Fibroblast of pulmonary artery (primary cell): Measurements from ENCODE around the gene RAD51D.

Source experiments
- DNase-seq: peaks from one replicate; pipeline ENCODE4 v3.0.0-alpha.2; 2010; ENCODE audit warnings: low read depth
- H3K4me3 ChIP-seq: replicated peaks from 2 replicates; pipeline ENCODE4 v1.5.1; 2011; ENCODE audit warnings: low read depth, mild to moderate bottlenecking, control low read depth, low read length, moderate library complexity
- TF ChIP-seq, protein P1 (sequence below): IDR thresholded peaks from 2 replicates; pipeline ENCODE4 v1.5.1; 2011; ENCODE audit warnings: mild to moderate bottlenecking, control low read depth, low read length, inconsistent platforms; ENCODE audit errors: missing control alignments

RAD51D gene

DNA sequence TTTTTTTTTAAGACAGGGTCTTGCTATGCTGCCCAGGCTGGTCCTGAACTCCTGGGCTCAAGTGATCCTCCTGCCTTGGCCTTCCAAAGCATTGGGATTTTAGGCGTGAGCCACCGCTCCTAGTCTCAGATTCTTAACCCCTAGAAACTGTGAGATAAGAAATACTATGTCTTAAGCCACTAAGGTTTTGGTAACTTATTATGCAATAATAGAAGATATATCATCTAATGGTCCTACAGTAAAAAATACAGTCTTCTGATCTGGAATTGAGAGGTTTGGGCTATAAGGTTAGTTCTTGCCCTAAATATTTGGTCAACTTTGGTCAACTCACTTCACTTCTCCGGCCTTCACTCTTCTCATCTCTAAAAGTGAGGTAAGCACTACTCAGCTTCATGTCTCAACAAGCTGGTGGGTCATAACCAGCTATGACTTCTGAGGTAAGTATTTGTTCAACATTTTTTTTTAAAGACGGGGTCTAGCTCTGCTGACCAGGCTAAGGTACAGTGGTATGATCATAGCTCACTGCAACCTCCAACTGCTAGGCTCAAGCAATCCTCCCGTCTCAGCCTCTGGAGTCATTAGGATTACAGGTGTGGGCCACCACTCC lies 14.7 kb downstream of the RAD51D start:
- TF ChIP-seq, protein P1, sequence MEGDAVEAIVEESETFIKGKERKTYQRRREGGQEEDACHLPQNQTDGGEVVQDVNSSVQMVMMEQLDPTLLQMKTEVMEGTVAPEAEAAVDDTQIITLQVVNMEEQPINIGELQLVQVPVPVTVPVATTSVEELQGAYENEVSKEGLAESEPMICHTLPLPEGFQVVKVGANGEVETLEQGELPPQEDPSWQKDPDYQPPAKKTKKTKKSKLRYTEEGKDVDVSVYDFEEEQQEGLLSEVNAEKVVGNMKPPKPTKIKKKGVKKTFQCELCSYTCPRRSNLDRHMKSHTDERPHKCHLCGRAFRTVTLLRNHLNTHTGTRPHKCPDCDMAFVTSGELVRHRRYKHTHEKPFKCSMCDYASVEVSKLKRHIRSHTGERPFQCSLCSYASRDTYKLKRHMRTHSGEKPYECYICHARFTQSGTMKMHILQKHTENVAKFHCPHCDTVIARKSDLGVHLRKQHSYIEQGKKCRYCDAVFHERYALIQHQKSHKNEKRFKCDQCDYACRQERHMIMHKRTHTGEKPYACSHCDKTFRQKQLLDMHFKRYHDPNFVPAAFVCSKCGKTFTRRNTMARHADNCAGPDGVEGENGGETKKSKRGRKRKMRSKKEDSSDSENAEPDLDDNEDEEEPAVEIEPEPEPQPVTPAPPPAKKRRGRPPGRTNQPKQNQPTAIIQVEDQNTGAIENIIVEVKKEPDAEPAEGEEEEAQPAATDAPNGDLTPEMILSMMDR: no peak
- no peak for DNase-seq
- no peak overlapping the region for H3K4me3 ChIP-seq

DNA sequence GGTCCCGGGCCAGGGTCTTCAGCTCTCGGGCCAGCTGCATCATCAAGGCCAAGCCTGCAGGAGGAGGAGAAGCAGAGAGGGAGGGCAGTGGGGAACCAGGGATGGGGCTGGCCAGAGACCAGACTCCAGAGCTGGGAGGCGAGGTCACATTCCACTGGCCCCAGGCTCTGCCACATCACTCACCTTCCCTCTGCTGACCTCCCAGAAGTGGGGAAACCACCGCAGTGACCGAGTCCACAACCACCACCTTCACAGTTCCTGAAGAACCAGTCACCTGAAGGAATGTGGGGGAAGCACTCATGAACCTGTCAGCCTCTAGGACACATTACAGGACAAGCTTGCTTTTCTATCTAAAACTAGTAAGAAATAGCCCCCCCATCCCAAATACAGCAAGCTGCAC lies 16.4 kb downstream of the RAD51D start:
- no peak overlapping the region for H3K4me3 ChIP-seq

DNA sequence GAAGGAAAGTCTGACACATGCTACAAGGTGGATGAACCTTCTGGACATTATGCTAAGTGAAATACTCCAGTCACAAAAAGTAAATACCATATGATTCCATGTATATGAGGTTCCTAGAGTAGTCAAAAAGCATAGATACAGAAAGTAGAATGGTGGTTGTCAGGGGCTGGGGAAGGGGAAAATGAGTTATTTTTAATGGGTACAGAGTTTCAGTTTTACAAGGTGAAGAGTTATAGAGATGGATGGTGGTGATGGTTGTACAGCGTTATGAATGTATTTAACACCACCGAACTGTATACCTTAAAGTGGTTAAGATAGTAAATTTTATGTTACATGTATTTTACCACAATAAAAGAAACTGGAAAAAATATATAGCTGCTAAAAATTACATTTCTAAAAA lies 17.9 kb downstream of the RAD51D start:
- H3K4me3 ChIP-seq: no peak overlapping the region
- no peak for DNase-seq
- TF ChIP-seq, protein P1: no peak

More for the DNA sequence above, 16.4 kb downstream of the RAD51D start:
- DNase-seq: no peak
- TF ChIP-seq, protein P1: no peak

DNA sequence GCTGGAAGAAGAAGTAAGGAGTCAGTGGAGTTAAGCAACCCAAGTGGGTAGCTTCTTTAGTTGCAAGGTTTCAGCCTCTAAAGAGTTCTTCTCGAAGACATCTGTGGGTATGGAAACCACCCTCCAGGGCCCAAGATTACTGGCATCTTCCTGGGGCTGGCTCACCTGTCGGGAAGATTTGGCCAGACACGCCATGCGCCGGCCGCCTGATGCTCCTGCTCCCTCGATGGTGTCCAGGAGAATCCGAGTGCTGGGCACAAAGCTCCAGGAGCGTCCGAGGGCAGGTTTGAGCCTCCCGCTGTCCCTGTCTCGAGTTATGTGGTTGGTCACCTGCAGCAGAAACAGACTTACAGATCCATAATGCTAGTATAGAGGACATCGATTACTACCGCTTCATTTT lies 18.6 kb downstream of the RAD51D start:
- H3K4me3 ChIP-seq: no peak overlapping the region
- TF ChIP-seq, protein P1: no peak
- DNase-seq: no peak

DNA sequence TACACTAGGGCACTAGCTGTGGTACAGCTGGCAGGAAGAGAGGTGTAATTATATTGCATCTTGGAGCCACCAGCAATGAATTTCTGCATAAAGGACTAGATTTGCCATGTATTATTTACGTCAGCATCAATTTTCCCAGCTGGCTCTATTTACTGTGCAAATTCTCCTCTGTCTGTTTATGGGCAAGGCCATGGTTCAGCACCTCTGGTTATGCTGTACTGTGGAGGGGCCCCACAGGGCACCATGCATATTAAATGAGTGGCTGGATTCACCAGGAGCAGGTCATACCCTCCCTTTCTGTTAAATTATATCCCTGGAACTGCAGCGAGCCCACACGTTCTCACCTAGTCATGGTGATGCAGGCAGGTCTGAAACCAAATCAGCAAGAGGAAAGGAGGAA lies 19.8 kb downstream of the RAD51D start:
- TF ChIP-seq, protein P1: no peak
- no peak for DNase-seq
- H3K4me3 ChIP-seq: no peak overlapping the region

DNA sequence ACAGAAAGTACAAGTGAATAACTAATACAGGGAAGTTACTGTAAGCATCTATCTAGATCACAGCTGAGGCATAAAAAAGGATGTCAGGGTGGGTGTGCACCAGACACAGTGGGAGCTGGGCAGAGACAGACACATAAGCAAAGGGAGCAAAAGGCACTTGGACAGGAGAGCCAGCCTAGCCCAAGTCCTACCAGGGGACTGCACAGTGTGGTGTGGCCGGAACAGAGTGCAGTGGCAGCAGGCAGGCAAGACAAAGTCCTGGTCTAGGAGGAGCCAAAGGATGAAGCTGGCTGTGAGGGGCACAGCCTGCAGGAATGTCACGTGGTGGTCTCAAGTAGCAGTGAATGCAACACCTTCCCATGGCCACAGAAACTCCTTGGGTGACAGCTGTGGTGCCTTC lies 21.9 kb downstream of the RAD51D start:
- DNase-seq: no peak
- no peak overlapping the region for H3K4me3 ChIP-seq

DNA sequence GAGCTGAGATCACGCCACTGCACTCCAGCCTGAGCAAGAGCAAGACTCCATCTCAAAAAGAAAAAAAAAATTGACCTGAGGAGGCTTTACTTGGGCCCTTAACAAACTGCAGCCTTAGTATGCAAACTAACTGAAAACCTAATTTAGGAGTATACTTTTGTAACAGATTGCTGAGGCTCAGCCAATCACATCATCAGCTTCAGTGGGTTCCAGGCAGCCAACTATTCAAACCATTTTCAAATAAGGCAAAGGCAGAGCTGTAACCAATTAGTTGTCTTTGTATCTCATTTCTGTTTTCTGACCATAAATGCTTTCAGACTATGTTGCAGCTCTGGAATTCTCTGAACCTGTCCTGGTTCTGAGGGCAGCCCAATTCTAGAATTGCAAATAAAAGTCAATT lies 23.9 kb downstream of the RAD51D start:
- TF ChIP-seq, protein P1: no peak
- no peak overlapping the region for H3K4me3 ChIP-seq
- DNase-seq: no peak

More for the DNA sequence above, 21.9 kb downstream of the RAD51D start:
- TF ChIP-seq, protein P1: no peak
